Right cardiac atrium (tissue), 5 donors: ENCODE data around the gene HOPX. TPM values are rescaled to one million over a fixed set of nuclear protein-coding genes. Genes with fewer than 3 reads are reported as not detected.

Experiments used
- ATAC-seq, 2 donors: fragments of 200-7000 bp; cut with Tn5 transposase; one replicate each; pipeline versions ENCODE4 v1.8.0 to v1.9.1; 2020; ENCODE audit warnings: moderate library complexity in 2 of 2, mild to moderate bottlenecking in 1 of 2
- DNase-seq, 3 donors: peaks; one replicate each; pipeline ENCODE4 v3.0.0-alpha.2; 2020
- H3K27ac ChIP-seq: one replicate; pipeline ENCODE4 v1.5.1; 2013; ENCODE audit warnings: mild to moderate bottlenecking, low read length, control low read depth, moderate library complexity
- H3K27me3 ChIP-seq: one replicate; pipeline ENCODE4 v1.6.1; 2013; ENCODE audit not compliant: control insufficient read depth, insufficient read depth
- H3K4me1 ChIP-seq: one replicate; pipeline ENCODE4 v1.6.1; 2013; ENCODE audit warnings: low read length; ENCODE audit not compliant: control insufficient read depth, insufficient read depth
- H3K4me3 ChIP-seq: one replicate; pipeline ENCODE4 v1.5.1; 2013; ENCODE audit warnings: low read length, control low read depth
- H3K9me3 ChIP-seq: one replicate; pipeline ENCODE4 v1.6.1; 2013; ENCODE audit warnings: low read length; ENCODE audit not compliant: control insufficient read depth
- WGBS: extraction: QIAGEN DNeasy Blood & Tissue Kit; methylation state at CpG from one replicate; pipeline ENCODE4 v1.1.7; 2013; 5-methylcytosine and 5-hydroxymethylcytosine counted together
- intact Hi-C, 4 donors: fragments of 100-400 bp; cut with DNase I; formaldehyde crosslinking; loops; one replicate each; pipeline versions ENCODE4 v1.11.0 to v1.14.0; 2022 to 2023
- polyA plus RNA-seq: library from polyadenylated mRNA; stranded (reverse); fragments of 200-250 nt; gene quantifications from one replicate; pipeline ENCODE4 v1.2.3, GENCODE V29; 2013
- total RNA-seq, 4 donors: library from RNA; stranded (reverse); fragmentation: NEBNext Ultra II Directional; extraction: Animal tissue kit (Norgen Biotek cat#: 25700); gene quantifications; one replicate each; pipeline ENCODE4 v1.2.1, GENCODE V29; 2021
- donor health status: healthy with polysubstance abuse.
- donor health status: DM: no; HTN: yes; CAD: no.
- donor health status: DM: no; HTN: no; CAD: no.
- donor health status: DM: no; HTN: yes; CAD: no; lungs with severe emphysema.
- donor health status: DM: yes; HTN: yes; CAD: no.

Gene HOPX
- total and polyA plus RNA-seq, 5 donors = 30.6 to 159 (median 72.1) TPM

DNA sequence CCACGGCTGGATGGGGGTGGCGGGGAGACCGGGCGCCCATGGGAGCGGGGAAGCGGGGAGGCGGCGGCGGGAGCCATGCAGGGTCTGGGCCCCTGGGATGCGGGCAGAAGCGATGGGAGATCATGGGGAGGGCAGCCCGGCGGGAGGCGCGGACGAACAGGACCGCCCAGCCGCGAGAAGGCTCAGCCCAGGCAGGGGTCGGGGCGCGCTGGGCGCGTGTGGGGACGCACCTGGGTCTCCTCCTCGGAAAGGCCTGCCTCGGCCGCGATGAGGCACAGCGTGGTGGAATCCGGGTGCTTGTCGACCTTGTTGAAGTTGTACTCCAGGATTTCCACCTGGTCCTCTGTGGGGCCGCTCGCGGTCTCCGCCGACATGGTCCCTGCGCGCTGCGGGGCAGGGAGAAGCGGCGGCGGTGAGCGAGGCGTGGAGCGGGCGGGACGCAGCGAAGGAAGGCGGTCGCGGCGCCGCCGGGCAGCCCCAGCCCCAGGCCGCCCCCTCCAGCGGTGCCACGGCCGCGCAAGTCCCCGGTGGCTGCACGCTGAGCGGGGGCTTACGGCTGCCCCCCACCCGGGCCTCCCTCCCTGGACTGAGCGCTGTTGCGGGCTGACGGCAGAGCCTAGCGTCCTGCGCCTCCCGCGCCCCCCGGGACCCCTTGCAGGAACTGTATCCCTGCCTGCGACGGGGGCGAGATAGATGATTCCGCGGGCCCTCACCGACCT lies 25.3 kb downstream of the HOPX start:
- intact Hi-C loops = loop anchor here in 1 of 4 donors (10.0 kb wide), 1 partner anchor 149 kb away; no protein-coding TSS in a partner anchor
- H3K4me1 ChIP-seq = no peaks in the 10 kb centered on the region
- H3K27me3 ChIP-seq = no peaks in the 10 kb centered on the region
- peak; percentile 15 to 52 (median 51) for DNase-seq
- H3K27ac ChIP-seq = no peak overlapping the region
- peak; percentile 62 to 71 for ATAC-seq
- WGBS = under 1% methylated on average over 79 of the region's 79 CpGs
- no peaks in the 10 kb centered on the region for H3K9me3 ChIP-seq
- H3K4me3 ChIP-seq = peak overlapping the region; percentile 61

DNA sequence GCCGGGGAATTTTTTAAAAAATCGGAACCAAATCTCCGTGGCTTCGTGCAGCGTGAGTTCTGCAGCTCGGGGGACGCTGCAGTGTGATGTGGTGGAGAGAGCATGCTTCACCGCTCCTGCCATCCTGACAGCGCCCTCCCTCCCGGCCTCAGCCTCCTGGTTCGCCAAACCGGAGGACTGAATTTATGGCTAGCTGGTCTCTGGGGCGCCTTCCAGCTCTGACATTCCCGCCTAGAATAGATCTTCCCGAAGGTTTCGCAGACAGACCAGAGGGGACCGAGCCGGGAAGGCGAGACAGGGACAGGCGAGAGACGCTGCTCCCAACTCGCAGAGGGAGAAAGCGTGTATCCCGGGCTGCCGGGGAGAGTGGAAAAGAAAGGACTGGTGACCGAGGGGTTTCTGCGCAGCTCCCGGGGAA lies 25.9 kb downstream of the HOPX start:
- Histone ChIP-seq H3K27me3 (no peaks in the 10 kb centered on the region), H3K4me1 (no peaks in the 10 kb centered on the region), H3K9me3 (no peaks in the 10 kb centered on the region), H3K4me3 (peak overlapping the region; percentile 61), H3K27ac (no peak overlapping the region)
- ATAC-seq (peak; percentile 63 to 70), DNase-seq (peak; percentile 15 to 72 (median 63))
- intact Hi-C loops = loop anchor here in 1 of 4 donors (10.0 kb wide), 1 partner anchor 150 kb away; no protein-coding TSS in a partner anchor
- under 1% methylated on average over 28 of the region's 28 CpGs for WGBS

DNA sequence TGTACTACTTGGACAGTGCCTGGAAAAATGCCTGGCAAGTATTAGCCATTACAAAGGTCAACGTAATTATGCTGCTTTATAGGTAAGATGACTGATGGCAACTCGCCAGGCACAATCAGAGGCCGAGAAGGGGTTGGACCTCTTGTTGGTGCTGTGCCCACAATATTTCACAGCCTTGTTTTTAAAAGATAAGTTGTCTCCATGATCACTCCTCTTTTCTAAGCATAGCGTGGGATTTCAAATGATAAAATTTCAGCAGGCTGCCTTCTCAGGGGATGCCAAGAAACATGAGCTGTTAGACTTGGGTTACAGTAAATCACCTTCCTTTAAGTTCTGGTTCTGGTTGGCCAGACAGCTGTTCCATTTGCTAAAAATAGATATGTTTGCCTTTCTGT lies 26.9 kb downstream of the HOPX start:
- Histone ChIP-seq H3K27ac (no peak overlapping the region), H3K27me3 (no peaks in the 10 kb centered on the region), H3K9me3 (no peaks in the 10 kb centered on the region), H3K4me1 (no peaks in the 10 kb centered on the region), H3K4me3 (no peak overlapping the region)
- DNase-seq (no peak), ATAC-seq (no peak)
- WGBS = 31% methylated on average over 4 of the region's 4 CpGs
- intact Hi-C loops = loop anchor here in 1 of 4 donors (10.0 kb wide), 1 partner anchor 151 kb away; no protein-coding TSS in a partner anchor

DNA sequence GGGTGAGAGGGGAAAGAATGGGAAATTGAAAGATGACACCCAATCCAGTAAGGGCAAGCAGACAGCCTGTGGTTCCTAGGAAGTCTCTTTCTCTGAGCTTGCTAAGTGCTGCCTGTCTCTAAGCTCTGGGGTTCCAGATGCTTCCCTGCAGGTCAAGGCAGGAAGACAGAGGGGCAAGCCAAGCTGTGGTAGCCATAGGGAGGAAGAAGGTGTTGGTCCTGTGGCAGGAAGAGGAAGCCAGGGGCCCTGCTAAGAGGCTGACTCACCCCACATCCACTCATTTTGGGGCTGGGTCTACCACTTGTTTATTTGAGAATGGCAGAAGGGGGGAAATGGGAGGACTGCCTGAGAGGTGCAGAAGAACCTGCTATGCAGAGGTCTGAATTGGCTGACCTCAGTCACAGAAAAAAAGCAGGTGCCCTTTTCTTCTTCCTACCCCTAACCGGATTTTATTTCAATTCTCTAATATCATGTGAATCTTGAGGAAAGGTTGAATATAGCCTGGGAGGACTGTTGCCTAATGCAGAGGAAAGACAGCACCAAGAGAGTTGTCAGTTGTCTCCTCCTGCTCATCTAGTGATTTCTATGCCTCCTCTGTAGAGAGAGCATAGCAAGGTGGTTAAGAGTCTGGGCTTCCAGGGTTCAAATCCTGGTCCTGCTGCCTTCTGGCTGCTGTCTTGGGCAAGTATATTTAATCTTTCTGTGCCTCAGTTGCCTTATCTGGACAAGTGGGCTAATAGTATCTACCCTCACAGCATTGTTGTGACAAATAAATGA lies 27.4 kb downstream of the HOPX start:
- ATAC-seq = no peak

DNA sequence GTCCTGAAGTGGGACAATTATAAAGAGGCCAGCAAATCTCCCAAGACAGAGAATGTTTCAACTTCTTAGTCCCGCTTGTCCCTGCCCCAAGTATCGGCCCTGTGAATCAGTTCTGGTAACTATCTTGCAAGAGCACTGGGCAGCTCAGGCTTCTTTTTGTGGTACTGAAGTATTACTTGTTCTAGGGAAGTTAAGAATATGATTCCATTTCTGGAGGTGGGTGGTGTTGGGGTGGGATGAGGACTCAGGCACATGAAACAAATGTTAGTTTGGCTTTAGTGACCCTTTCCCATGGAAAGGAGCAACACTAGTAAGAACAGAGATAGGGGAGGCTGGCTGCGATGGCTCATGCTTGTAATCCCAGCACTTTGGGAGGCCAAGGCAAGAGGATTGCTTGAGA lies 28.9 kb downstream of the HOPX start:
- intact Hi-C loops = loop anchor here in 1 of 4 donors (10.0 kb wide), 1 partner anchor 153 kb away; no protein-coding TSS in a partner anchor
- no peak overlapping the region for H3K27ac ChIP-seq
- no peak for DNase-seq
- H3K4me3 ChIP-seq = no peak overlapping the region
- no peak for ATAC-seq
- no peaks in the 10 kb centered on the region for H3K9me3 ChIP-seq
- 78% methylated on average over 3 of the region's 3 CpGs for WGBS
- no peaks in the 10 kb centered on the region for H3K27me3 ChIP-seq
- no peaks in the 10 kb centered on the region for H3K4me1 ChIP-seq

More for the DNA sequence above, 27.4 kb downstream of the HOPX start:
- DNase-seq = peak in 1 of 3 donors; percentile 36
- intact Hi-C loops = loop anchor here in 1 of 4 donors (10.0 kb wide), 1 partner anchor 151 kb away; no protein-coding TSS in a partner anchor
- Histone ChIP-seq H3K27ac (no peak overlapping the region), H3K4me1 (no peaks in the 10 kb centered on the region), H3K9me3 (no peaks in the 10 kb centered on the region), H3K27me3 (no peaks in the 10 kb centered on the region), H3K4me3 (no peak overlapping the region)
- 68% methylated on average over 1 of the region's 1 CpG for WGBS

DNA sequence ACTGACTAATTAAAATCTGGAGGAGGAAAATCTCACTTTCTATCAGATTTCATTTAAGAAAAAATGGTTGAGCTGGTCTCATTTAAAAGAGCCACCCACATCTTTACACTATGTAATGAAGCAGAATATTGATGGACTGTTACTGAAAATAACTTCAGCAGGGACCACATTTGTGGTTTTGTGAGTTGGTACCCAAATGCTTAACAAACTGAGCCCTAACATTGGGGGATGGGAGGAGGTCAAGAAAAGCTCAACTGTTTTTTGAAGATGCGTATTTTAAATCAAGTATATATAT lies 30.1 kb downstream of the HOPX start:
- no peaks in the 10 kb centered on the region for H3K9me3 ChIP-seq
- intact Hi-C loops = loop anchor here in 1 of 4 donors (10.0 kb wide), 1 partner anchor 154 kb away; no protein-coding TSS in a partner anchor
- H3K4me3 ChIP-seq = no peak overlapping the region
- no peak for ATAC-seq
- H3K27ac ChIP-seq = no peak overlapping the region
- H3K27me3 ChIP-seq = no peaks in the 10 kb centered on the region
- no peaks in the 10 kb centered on the region for H3K4me1 ChIP-seq
- WGBS = 95% methylated on average over 1 of the region's 1 CpG
- no peak for DNase-seq

DNA sequence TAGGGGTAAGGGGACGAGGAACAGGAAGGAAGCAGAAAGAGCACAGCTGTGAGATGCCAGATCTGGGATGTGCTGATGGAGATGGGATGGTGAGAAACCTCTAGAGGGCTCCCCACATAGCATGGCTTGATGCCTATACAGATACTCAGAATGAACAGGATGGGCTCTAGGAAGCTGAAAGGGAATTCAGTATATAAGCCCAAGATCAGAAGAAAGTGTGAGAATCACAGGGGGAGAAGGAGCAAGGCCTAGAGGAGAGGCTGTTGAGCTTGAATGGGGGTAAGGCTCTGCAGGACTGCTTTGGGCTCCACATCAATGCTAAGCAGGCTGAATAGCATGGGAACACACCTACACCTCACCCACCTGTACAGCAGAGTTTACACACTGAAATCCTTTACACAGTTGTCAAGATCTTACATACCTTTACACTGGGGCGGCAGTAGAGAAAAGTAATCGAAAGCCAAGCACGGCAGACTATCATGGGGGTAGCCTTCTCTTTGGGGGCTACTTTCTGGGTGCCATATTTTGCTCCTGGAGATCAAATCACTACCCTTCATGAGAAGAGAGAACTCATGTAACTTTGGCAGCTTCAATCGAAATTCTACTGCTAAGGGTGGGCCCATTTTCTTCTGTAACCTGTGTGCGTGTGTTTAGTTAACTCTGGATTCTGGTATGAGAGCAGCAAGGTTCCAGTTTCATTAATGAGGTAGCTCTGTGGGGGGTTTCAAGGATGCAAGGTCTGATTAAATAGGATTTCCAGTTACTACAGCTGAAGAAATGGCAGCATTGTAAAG lies 30.6 kb downstream of the HOPX start:
- ATAC-seq = no peak
- no peaks in the 10 kb centered on the region for H3K9me3 ChIP-seq
- WGBS = 80% methylated on average over 6 of the region's 6 CpGs
- DNase-seq = no peak
- no peak overlapping the region for H3K4me3 ChIP-seq
- H3K27ac ChIP-seq = no peak overlapping the region
- no peaks in the 10 kb centered on the region for H3K27me3 ChIP-seq
- intact Hi-C loops = loop anchor here in 1 of 4 donors (10.0 kb wide), 1 partner anchor 154 kb away; no protein-coding TSS in a partner anchor
- no peaks in the 10 kb centered on the region for H3K4me1 ChIP-seq

DNA sequence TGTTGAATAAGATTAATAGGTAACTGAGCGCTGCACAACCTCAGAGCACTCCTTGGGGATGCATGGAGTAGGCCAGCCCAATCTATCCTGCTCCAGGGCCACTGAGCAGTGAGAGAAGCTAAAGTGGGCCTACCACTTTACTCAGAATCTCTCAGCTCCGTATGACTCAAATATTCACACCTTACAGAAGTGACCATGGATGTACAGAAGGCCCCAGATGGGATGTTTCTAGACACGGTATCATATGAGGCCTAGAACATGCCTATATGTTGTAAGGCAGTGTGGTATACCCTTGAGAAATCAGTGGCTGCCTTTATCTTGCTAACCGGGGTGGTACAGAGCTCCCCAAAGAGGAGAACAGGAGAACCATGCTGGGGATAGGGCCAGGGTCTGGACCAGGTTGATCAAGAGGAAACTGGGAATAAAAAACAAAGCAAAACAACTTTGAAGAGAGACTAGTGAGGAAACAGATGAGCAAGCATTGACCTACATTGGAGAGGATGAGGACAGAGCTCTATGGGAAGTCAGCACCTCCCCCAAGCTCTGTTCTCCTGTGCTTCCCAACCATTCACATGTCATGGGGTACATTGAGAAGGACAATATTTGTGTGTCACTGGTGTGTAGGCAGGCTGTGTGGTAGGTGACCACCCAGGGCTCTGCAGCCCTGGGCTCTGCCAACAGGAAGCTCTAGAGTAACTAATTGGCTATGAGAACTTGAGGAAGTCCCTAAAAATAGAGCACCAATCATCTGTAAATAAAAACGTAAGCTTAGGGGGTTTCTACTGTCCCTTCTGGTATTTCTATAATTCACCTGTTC lies 31.4 kb downstream of the HOPX start:
- intact Hi-C loops = loop anchor here in 1 of 4 donors (10.0 kb wide), 1 partner anchor 155 kb away; no protein-coding TSS in a partner anchor
- Histone ChIP-seq H3K4me1 (no peaks in the 10 kb centered on the region), H3K27me3 (no peaks in the 10 kb centered on the region), H3K9me3 (no peaks in the 10 kb centered on the region), H3K4me3 (no peak overlapping the region), H3K27ac (no peak overlapping the region)
- no peak for ATAC-seq
- WGBS = 83% methylated on average over 5 of the region's 5 CpGs
- no peak for DNase-seq

DNA sequence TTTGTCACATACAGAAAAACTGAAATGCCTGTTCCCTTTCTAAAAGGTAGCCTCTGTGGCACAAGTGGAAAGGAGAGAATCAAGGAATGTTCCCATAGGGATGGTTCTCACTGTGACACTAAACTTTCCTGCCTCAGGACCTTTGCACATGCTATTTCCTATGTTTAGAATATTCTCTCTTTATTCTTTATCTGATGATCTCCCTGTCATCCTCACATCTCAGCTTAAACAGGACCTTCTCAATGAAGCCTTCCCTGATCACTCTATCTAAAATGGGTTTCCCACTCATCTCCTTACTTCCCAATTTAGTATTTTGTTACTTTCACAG lies 32.3 kb downstream of the HOPX start:
- no peak overlapping the region for H3K27ac ChIP-seq

More for the DNA sequence above, 32.3 kb downstream of the HOPX start:
- H3K4me1 ChIP-seq = no peaks in the 10 kb centered on the region
- no peak for ATAC-seq
- no peaks in the 10 kb centered on the region for H3K9me3 ChIP-seq
- DNase-seq = no peak
- no peak overlapping the region for H3K4me3 ChIP-seq
- intact Hi-C loops = no loop called here
- no peaks in the 10 kb centered on the region for H3K27me3 ChIP-seq
